ENCODE results near the gene ITPK1.

- TF ChIP-seq POLR2A (IDR thresholded peaks at IDR 0.05; ENCODE audit: low read depth, low read length) (no peak), TAF1 (IDR thresholded peaks at IDR 0.05; ENCODE audit: borderline replicate concordance, low read depth, low read length) (no peak)
Observed at GRCh38 chr14:92922155-92922735, 193.5 kb downstream of the ITPK1 start.

All from GM12892 (cell line).